ENCODE data around the gene VAPA. TPM values are rescaled to one million over a fixed set of nuclear protein-coding genes. Genes with fewer than 3 reads are reported as not detected.
"Not testable (repeated sequence)": the region's sequence is repeated elsewhere in the genome, so short reads cannot be mapped to it uniquely, and the experiment has no call there.

Gene VAPA
- polyA plus RNA-seq, 1 experiment = 170 TPM

GRCh38 chr18:9886005-9886348, 27.8 kb upstream of the VAPA start:
- CTCF ChIA-PET = interaction anchor here (1.1 kb wide), 1 partner anchor 16 kb away, joined by 3 read pairs; no protein-coding TSS in a partner anchor
- Histone ChIP-seq H3K27me3 (ENCODE audit: control insufficient read depth, insufficient read depth, low read length) (no peaks in the 10 kb centered on the region), H3K4me3 (ENCODE audit: low read depth, low read length) (no peak overlapping the region), H3K36me3 (ENCODE audit: control insufficient read depth, insufficient read depth, low read length) (no peaks in the 10 kb centered on the region)
- no peak for DNase-seq (ENCODE audit: low read depth)
- POLR2A ChIA-PET = no interaction called here
- TF ChIP-seq CTCF (IDR thresholded peaks at IDR 0.05; ENCODE audit: insufficient read depth, low read depth, low read length) = no peak

- Histone ChIP-seq H3K36me3 (ENCODE audit: control insufficient read depth, insufficient read depth, low read length) (no peaks in the 10 kb centered on the region), H3K27me3 (ENCODE audit: control insufficient read depth, insufficient read depth, low read length) (no peaks in the 10 kb centered on the region), H3K4me3 (ENCODE audit: low read depth, low read length) (no peak overlapping the region)
- POLR2A ChIA-PET = no interaction called here
- no peak for DNase-seq (ENCODE audit: low read depth)
- CTCF ChIA-PET = no interaction called here
- TF ChIP-seq CTCF (IDR thresholded peaks at IDR 0.05; ENCODE audit: insufficient read depth, low read depth, low read length) = no peak
Measured at GRCh38 chr18:9887992-9888391, 25.8 kb upstream of the VAPA start.

GRCh38 chr18:9890196-9890595, 23.6 kb upstream of the VAPA start:
- ChIA-PET CTCF (interaction anchor here (0.9 kb wide), 1 partner anchor 14 kb away, joined by 3 read pairs; no protein-coding TSS in a partner anchor), POLR2A (no interaction called here)
- Histone ChIP-seq H3K4me3 (ENCODE audit: low read depth, low read length) (no peak overlapping the region), H3K27me3 (ENCODE audit: control insufficient read depth, insufficient read depth, low read length) (no peaks in the 10 kb centered on the region), H3K36me3 (ENCODE audit: control insufficient read depth, insufficient read depth, low read length) (no peaks in the 10 kb centered on the region)
- no peak for DNase-seq (ENCODE audit: low read depth)
- no peak for TF ChIP-seq CTCF (IDR thresholded peaks at IDR 0.05; ENCODE audit: insufficient read depth, low read depth, low read length)

GRCh38 chr18:9890957-9891356, 22.9 kb upstream of the VAPA start:
- no peak for DNase-seq (ENCODE audit: low read depth)
- ChIA-PET CTCF (interaction anchor here (0.9 kb wide), 1 partner anchor 13 kb away, joined by 3 read pairs; no protein-coding TSS in a partner anchor), POLR2A (no interaction called here)
- Histone ChIP-seq H3K4me3 (ENCODE audit: low read depth, low read length) (no peak overlapping the region), H3K27me3 (ENCODE audit: control insufficient read depth, insufficient read depth, low read length) (no peaks in the 10 kb centered on the region), H3K36me3 (ENCODE audit: control insufficient read depth, insufficient read depth, low read length) (no peaks in the 10 kb centered on the region)
- no peak for TF ChIP-seq CTCF (IDR thresholded peaks at IDR 0.05; ENCODE audit: insufficient read depth, low read depth, low read length)

GRCh38 chr18:9891515-9891914, 22.3 kb upstream of the VAPA start:
- H3K27me3 ChIP-seq (ENCODE audit: control insufficient read depth, insufficient read depth, low read length); DNase-seq (ENCODE audit: low read depth); H3K36me3 ChIP-seq (ENCODE audit: control insufficient read depth, insufficient read depth, low read length); POLR2A ChIA-PET; CTCF ChIA-PET; H3K4me3 ChIP-seq (ENCODE audit: low read depth, low read length): not testable (repeated sequence)

GRCh38 chr18:9894454-9895068, 19.3 kb upstream of the VAPA start:
- POLR2A ChIA-PET = no interaction called here
- Histone ChIP-seq H3K27me3 (ENCODE audit: control insufficient read depth, insufficient read depth, low read length) (no peaks in the 10 kb centered on the region), H3K4me3 (ENCODE audit: low read depth, low read length) (no peak overlapping the region), H3K36me3 (ENCODE audit: control insufficient read depth, insufficient read depth, low read length) (no peaks in the 10 kb centered on the region)
- no peak for DNase-seq (ENCODE audit: low read depth)
- CTCF ChIA-PET = no interaction called here
- TF ChIP-seq CTCF (IDR thresholded peaks at IDR 0.05; ENCODE audit: insufficient read depth, low read depth, low read length) = no peak
